NCI-H2029 (cell line): ENCODE measurements around the gene LELP1.
"Not testable (repeated sequence)": the region's sequence is repeated elsewhere in the genome, so short reads cannot be mapped to it uniquely, and the experiment has no call there.

Source experiments
- DNase-seq: peaks from one replicate; lab custom pipeline; 2025; lab: John Stamatoyannopoulos, UW

LELP1 gene

GRCh38 chr1:153203130-153203529, at the start of gene LELP1:
Gene LELP1 (plus strand): TSS chr1:153203430. CDS start chr1:153204708, 1,278 bp downstream.
- no peak for DNase-seq

GRCh38 chr1:153155541-153155940, 47.7 kb upstream of the LELP1 start:
- no peak for DNase-seq

- no peak for DNase-seq
These were observed 34.5 kb upstream of the LELP1 start for GRCh38 chr1:153168686-153169085.

GRCh38 chr1:153174624-153175023, 28.6 kb upstream of the LELP1 start:
- no peak for DNase-seq

- DNase-seq: no peak
These were observed 24.3 kb upstream of the LELP1 start for GRCh38 chr1:153178922-153179321.

GRCh38 chr1:153180556-153180955, 22.7 kb upstream of the LELP1 start:
- no peak for DNase-seq

GRCh38 chr1:153188301-153188700, 14.9 kb upstream of the LELP1 start:
- not testable (repeated sequence) for DNase-seq

- no peak for DNase-seq
These were observed 12.9 kb upstream of the LELP1 start for GRCh38 chr1:153190373-153190772.

GRCh38 chr1:153192697-153193096, 10.5 kb upstream of the LELP1 start:
- DNase-seq: no peak

- no peak for DNase-seq
These were observed 8.7 kb upstream of the LELP1 start for GRCh38 chr1:153194331-153195050.

- no peak for DNase-seq
These were observed 8.0 kb upstream of the LELP1 start for GRCh38 chr1:153195216-153195615.

GRCh38 chr1:153202006-153202405, 1.2 kb upstream of the LELP1 start:
- DNase-seq: no peak

GRCh38 chr1:153206631-153207030, 3.4 kb downstream of the LELP1 start:
- DNase-seq: no peak

- DNase-seq: no peak
These were observed 7.0 kb downstream of the LELP1 start for GRCh38 chr1:153210206-153210605.

GRCh38 chr1:153212201-153212600, 9.0 kb downstream of the LELP1 start:
- no peak for DNase-seq

GRCh38 chr1:153213519-153213918, 10.3 kb downstream of the LELP1 start:
- DNase-seq: no peak

GRCh38 chr1:153217212-153217611, 14.0 kb downstream of the LELP1 start, which contains the start of gene PRR9:
Gene PRR9 (plus strand): TSS chr1:153217584. CDS start chr1:153218145, 561 bp downstream.
- DNase-seq: no peak

GRCh38 chr1:153217744-153218416, 14.7 kb downstream of the LELP1 start:
- DNase-seq: no peak

GRCh38 chr1:153220606-153221303, 17.5 kb downstream of the LELP1 start:
- DNase-seq: no peak

- DNase-seq: peak; percentile 48
These were observed 20.0 kb downstream of the LELP1 start for GRCh38 chr1:153223040-153223891.

- DNase-seq: no peak
These were observed 24.6 kb downstream of the LELP1 start for GRCh38 chr1:153227810-153228209.

- no peak for DNase-seq
These were observed 25.3 kb downstream of the LELP1 start for GRCh38 chr1:153228491-153228890.
